Suppressor macrophage treated with lipopolysaccharide for 1 hour (primary cell): ENCODE measurements around the gene SDCCAG8.

ENCODE experiments used
- DNase-seq, 3 donors: peaks; one replicate each; pipeline ENCODE4 v3.0.0-alpha.2; 2020 to 2022

The SDCCAG8 gene

GRCh38 chr1:243286409-243287122, 30.7 kb downstream of the SDCCAG8 start:
- DNase-seq, result peak; percentile 60 to 74 (median 69)

- peak; percentile 52 to 89 (median 86) for DNase-seq
Measured at GRCh38 chr1:243287123-243287460, 31.3 kb downstream of the SDCCAG8 start.

GRCh38 chr1:243287652-243288051, 31.8 kb downstream of the SDCCAG8 start:
- DNase-seq, result peak; percentile 78 to 96 (median 94)

- no peak for DNase-seq
Measured at GRCh38 chr1:243288062-243288461, 32.2 kb downstream of the SDCCAG8 start.

- DNase-seq, result no peak
Measured at GRCh38 chr1:243291292-243291691, 35.5 kb downstream of the SDCCAG8 start.

GRCh38 chr1:243292117-243292516, 36.3 kb downstream of the SDCCAG8 start:
- no peak for DNase-seq

- no peak for DNase-seq
Measured at GRCh38 chr1:243293941-243294722, 38.3 kb downstream of the SDCCAG8 start.

- peak in 1 of 3 donors; percentile 25 for DNase-seq
Measured at GRCh38 chr1:243294723-243295121, 38.9 kb downstream of the SDCCAG8 start.

- no peak for DNase-seq
Measured at GRCh38 chr1:243299069-243299468, 43.2 kb downstream of the SDCCAG8 start.

- no peak for DNase-seq
Measured at GRCh38 chr1:243301059-243301458, 45.2 kb downstream of the SDCCAG8 start.

- no peak for DNase-seq
Measured at GRCh38 chr1:243311809-243312208, 56.0 kb downstream of the SDCCAG8 start.

GRCh38 chr1:243312952-243313634, 57.3 kb downstream of the SDCCAG8 start:
- DNase-seq, result peak; percentile 68 to 83 (median 82)

GRCh38 chr1:243313635-243314536, 58.0 kb downstream of the SDCCAG8 start:
- DNase-seq, result no peak

GRCh38 chr1:243315455-243315854, 59.6 kb downstream of the SDCCAG8 start:
- no peak for DNase-seq

GRCh38 chr1:243315893-243316292, 60.1 kb downstream of the SDCCAG8 start:
- no peak for DNase-seq

- no peak for DNase-seq
Measured at GRCh38 chr1:243316366-243316989, 60.6 kb downstream of the SDCCAG8 start.

- DNase-seq, result no peak
Measured at GRCh38 chr1:243320224-243320623, 64.4 kb downstream of the SDCCAG8 start.

- no peak for DNase-seq
Measured at GRCh38 chr1:243322326-243322725, 66.5 kb downstream of the SDCCAG8 start.

- DNase-seq, result peak; percentile 40 to 49 (median 47)
Measured at GRCh38 chr1:243323491-243323890, 67.7 kb downstream of the SDCCAG8 start.

- peak; percentile 69 to 85 (median 75) for DNase-seq
Measured at GRCh38 chr1:243325305-243325890, 69.6 kb downstream of the SDCCAG8 start.

GRCh38 chr1:243332440-243332839, 76.6 kb downstream of the SDCCAG8 start:
- no peak for DNase-seq

GRCh38 chr1:243335292-243335691, 79.5 kb downstream of the SDCCAG8 start:
- no peak for DNase-seq
